AG04450 (cell line): ENCODE data around the gene FARS2. TPM values are rescaled to one million over a fixed set of nuclear protein-coding genes. Genes with fewer than 3 reads are reported as not detected.
"Not testable (repeated sequence)": the region's sequence is repeated elsewhere in the genome, so short reads cannot be mapped to it uniquely, and the experiment has no call there.

Experiments used
- CTCF ChIA-PET: fragments of 300-600, 350-600 bp; formaldehyde crosslinking; extraction: SDS; loops from one replicate; lab custom pipeline; 2022; ENCODE audit warnings: antibody characterized with exemption, inconsistent platforms; lab: Charles Lee
- POLR2A ChIA-PET: fragments of 350-600 bp; formaldehyde crosslinking; extraction: SDS; loops from one replicate; lab custom pipeline; 2021; ENCODE audit warnings: antibody characterized with exemption, inconsistent platforms; lab: Yijun Ruan, JAX
- DNase-seq: peaks from one replicate; pipeline ENCODE4 v3.0.0-alpha.2; 2011; ENCODE audit warnings: low read depth, low spot score
- H3K27ac ChIP-seq: one replicate; pipeline ENCODE4 v1.5.1; 2012; ENCODE audit warnings: low read depth, low read length, control low read depth
- H3K27me3 ChIP-seq: one replicate; pipeline ENCODE4 v1.6.0; 2012; ENCODE audit warnings: low read length; ENCODE audit not compliant: control insufficient read depth, insufficient read depth
- H3K4me3 ChIP-seq: 2 replicates; pipeline ENCODE4 v1.5.1; 2011; ENCODE audit warnings: mild to moderate bottlenecking, low read depth, low read length, control low read depth
- H3K9me3 ChIP-seq: 2 replicates; pipeline ENCODE4 v1.5.1; 2012; ENCODE audit warnings: low read length; ENCODE audit not compliant: control insufficient read depth, insufficient read depth
- polyA plus RNA-seq: library from polyadenylated mRNA; depleted of rRNA; stranded (reverse); fragments of >200 nt; gene quantifications from 2 replicates; pipeline ENCODE4 v1.2.3, GENCODE V29; 2011
- TF ChIP-seq, protein P1 (sequence below): IDR thresholded peaks from 2 replicates; pipeline ENCODE4 v1.5.1; 2011; ENCODE audit warnings: low read depth, low read length, control low read depth, inconsistent platforms

The FARS2 gene
- polyA plus RNA-seq, 1 experiment = 14.0 TPM

DNA sequence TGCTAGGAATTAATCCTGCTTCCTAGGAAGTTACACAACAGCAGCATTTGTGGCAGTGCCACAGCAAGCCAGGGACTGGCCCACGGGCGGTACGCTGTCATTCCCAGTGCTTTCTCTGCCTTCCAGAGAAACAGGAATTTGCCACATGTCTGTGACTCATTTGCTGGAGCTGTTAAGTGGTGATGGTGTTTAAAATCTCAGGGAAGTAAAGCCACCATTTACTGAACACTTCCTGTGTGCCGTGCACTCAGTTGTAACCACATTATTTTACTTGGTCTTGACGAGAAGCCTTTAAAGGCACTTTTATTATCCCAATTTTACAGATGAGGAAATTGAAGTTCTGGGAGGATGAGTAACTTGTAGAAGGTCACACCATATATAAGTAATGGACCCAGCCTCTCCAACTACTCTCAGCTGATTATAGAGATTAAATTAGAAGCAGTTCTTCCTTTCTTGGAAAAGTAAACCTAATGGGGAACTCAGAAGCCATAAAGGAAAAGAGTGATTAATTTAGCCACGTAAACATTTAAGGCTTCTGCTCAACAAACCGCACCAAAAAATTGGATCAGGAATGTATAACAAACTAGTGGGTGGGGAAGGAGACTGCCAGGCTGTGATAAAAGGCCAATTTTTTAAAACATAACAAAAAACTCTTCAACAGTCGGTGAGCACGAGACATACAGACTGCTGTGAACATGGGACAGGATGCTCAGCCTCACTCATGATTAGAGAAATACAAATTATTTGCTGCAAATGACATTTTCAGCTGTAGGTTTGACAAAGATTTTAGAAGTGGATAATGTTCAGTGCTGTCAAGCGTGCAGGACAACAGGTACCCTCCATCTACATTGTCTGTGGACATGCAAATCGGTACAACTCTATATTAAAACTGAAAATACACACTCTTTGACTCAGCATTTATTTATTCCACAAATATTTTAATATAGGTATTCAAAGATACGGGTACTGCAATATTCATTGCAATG, 434.2 kb downstream of the FARS2 start:
- TF ChIP-seq, protein P1, sequence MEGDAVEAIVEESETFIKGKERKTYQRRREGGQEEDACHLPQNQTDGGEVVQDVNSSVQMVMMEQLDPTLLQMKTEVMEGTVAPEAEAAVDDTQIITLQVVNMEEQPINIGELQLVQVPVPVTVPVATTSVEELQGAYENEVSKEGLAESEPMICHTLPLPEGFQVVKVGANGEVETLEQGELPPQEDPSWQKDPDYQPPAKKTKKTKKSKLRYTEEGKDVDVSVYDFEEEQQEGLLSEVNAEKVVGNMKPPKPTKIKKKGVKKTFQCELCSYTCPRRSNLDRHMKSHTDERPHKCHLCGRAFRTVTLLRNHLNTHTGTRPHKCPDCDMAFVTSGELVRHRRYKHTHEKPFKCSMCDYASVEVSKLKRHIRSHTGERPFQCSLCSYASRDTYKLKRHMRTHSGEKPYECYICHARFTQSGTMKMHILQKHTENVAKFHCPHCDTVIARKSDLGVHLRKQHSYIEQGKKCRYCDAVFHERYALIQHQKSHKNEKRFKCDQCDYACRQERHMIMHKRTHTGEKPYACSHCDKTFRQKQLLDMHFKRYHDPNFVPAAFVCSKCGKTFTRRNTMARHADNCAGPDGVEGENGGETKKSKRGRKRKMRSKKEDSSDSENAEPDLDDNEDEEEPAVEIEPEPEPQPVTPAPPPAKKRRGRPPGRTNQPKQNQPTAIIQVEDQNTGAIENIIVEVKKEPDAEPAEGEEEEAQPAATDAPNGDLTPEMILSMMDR = no peak
- H3K27ac ChIP-seq = peak overlapping the region; percentile 75
- ChIA-PET CTCF (interaction anchor here (0.7 kb wide), 1 partner anchor 273 kb away, joined by 3 read pairs; no protein-coding TSS in a partner anchor), POLR2A (interaction anchor here (0.6 kb wide), 1 partner anchor 227 kb away, joined by 3 read pairs; no protein-coding TSS in a partner anchor)
- no peaks in the 10 kb centered on the region for H3K27me3 ChIP-seq
- no peak for DNase-seq
- peaks cover 7% of the 10 kb centered on the region for H3K9me3 ChIP-seq
- H3K4me3 ChIP-seq = no peak overlapping the region

DNA sequence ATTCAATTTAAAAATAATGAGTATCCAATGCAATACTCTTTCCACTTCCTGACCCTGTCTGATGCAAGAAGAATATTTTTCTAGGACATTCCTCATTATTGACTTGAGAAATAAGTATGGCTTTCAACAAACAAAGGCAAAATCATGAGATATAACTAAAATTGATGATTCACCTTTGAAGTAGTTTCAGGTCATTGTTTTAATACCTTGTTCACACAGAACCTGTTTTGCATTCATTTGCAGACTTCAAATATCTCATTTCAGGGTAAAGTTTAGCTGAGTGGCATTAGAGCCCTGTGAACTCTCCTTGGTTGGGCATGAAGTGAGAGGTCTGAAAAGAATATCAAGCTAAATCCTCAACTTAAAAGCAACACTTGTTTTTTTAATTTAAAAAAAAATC, 436.2 kb downstream of the FARS2 start:
- ChIA-PET CTCF (interaction anchor here (1.0 kb wide), 1 partner anchor 226 kb away, joined by 3 read pairs; no protein-coding TSS in a partner anchor), POLR2A (no interaction called here)
- Histone ChIP-seq H3K27me3 (no peaks in the 10 kb centered on the region), H3K9me3 (peaks cover 7% of the 10 kb centered on the region), H3K27ac (no peak overlapping the region), H3K4me3 (no peak overlapping the region)
- no peak for DNase-seq
- TF ChIP-seq, protein P1 = no peak

DNA sequence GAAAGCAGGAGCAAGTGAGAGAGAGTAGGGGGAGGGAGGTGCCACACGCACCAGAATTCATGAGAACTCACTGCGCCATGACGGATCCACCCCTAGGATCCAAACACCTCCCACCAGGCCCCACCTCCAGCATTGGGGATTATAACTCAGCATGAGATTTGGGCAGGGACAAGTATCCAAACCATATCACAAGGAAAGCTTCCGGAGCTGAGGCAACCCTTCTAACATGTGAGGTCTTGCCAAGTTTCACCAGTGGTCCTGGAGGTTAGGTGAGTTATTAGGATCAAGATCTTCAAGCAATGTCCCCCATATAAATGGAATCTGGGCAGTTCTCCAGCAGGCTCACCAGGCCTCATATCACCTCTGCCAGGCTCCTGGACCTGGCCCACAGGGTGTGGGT, 437.0 kb downstream of the FARS2 start:
- Histone ChIP-seq H3K27me3 (no peaks in the 10 kb centered on the region), H3K27ac (no peak overlapping the region), H3K4me3 (no peak overlapping the region), H3K9me3 (peaks cover 7% of the 10 kb centered on the region)
- no peak for DNase-seq
- ChIA-PET POLR2A (no interaction called here), CTCF (no interaction called here)
- TF ChIP-seq, protein P1 = no peak

DNA sequence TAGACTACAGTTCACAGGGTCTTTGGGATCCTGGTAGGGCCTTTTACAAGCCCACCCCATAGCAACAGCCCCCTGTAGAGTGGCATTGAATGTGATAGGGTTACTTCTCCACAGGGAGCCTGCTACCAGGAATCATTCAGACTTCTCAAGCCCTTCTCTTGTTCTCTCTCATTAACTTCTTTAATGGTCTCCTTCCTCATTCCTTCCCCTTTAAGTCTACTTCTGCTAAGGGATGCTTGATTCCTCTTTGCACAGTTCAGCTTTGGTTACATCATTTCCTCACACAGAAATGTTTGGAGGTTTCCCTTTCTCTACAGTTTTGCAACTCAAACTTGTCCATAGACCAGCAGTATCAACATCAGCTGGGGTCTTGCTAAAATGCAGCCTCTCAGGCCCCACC, 437.8 kb downstream of the FARS2 start:
- H3K4me3 ChIP-seq, H3K27me3 ChIP-seq, CTCF ChIA-PET, DNase-seq, H3K27ac ChIP-seq, H3K9me3 ChIP-seq: not testable (repeated sequence)
- POLR2A ChIA-PET = interaction anchor here (0.7 kb wide), 1 partner anchor 19 kb away, joined by 3 read pairs; no protein-coding TSS in a partner anchor

DNA sequence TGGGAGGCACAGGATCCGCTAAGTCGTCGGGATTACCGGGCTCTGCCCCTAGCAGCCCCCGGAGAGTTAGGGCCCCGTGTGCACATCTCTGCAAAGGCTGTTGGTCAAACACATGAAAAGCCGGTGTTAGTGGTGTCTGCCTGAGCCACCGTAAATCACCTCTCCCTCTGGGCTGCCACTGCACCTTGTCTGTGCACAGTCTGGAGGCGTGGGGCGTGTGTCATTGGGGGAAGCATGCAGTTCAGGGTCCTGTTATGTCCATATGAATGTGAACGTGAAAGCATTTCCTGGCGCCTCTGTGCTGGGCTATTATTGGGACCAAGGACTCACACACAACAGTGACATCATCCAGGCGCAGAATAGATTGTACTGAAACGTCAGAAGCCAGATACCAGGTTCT, 439.9 kb downstream of the FARS2 start:
- Histone ChIP-seq H3K9me3 (peaks cover 2% of the 10 kb centered on the region), H3K27me3 (no peaks in the 10 kb centered on the region), H3K27ac (no peak overlapping the region), H3K4me3 (no peak overlapping the region)
- DNase-seq = no peak
- TF ChIP-seq, protein P1 = no peak
- ChIA-PET POLR2A (no interaction called here), CTCF (no interaction called here)
